WTC11 (cell line): ENCODE measurements around the gene TRIM17. TPM values are rescaled to one million over a fixed set of nuclear protein-coding genes. Genes with fewer than 3 reads are reported as not detected.
A peak's percentile ranks its signal among the peaks of the same experiment; 100 is the strongest.

Experiments
- ATAC-seq: fragments of 200-7000 bp; cut with Tn5 transposase; 2 replicates; pipeline ENCODE4 v1.10.0; 2021; ENCODE audit warnings: mild to moderate bottlenecking, moderate library complexity
- CTCF ChIA-PET: fragments of 300-600 bp; sonication (Branson Sonifier 250); formaldehyde crosslinking; loops from one replicate; lab custom pipeline; 2021; ENCODE audit warnings: antibody characterized with exemption; lab: Charles Lee
- POLR2A ChIA-PET: fragments of 350-600 bp; sonication (Branson Sonifier 250); formaldehyde crosslinking; loops from one replicate; lab custom pipeline; 2021; ENCODE audit warnings: antibody characterized with exemption; lab: Charles Lee
- DNase-seq: peaks from one replicate; pipeline ENCODE4 v3.0.0; 2021; ENCODE audit warnings: low spot score
- H3K27ac Mint-ChIP-seq: 2 replicates; pipeline ENCODE4 v1.8.0; 2021; ENCODE audit warnings: mixed read lengths
- H3K27me3 Mint-ChIP-seq: 2 replicates; pipeline ENCODE4 v1.8.0; 2021; ENCODE audit warnings: low read depth, mild to moderate bottlenecking, moderate library complexity, mixed read lengths
- H3K36me3 Mint-ChIP-seq: 2 replicates; pipeline ENCODE4 v1.8.0; 2021; ENCODE audit warnings: mixed read lengths
- H3K4me1 Mint-ChIP-seq: 2 replicates; pipeline ENCODE4 v1.8.0; 2022; ENCODE audit warnings: mixed read lengths
- H3K4me3 Mint-ChIP-seq: 2 replicates; pipeline ENCODE4 v1.8.0; 2021; ENCODE audit warnings: mild to moderate bottlenecking, moderate library complexity, mixed read lengths
- H3K9me3 Mint-ChIP-seq: 2 replicates; pipeline ENCODE4 v1.8.0; 2021; ENCODE audit warnings: mixed read lengths
- CBFB ChIP-seq: sonication (generic); formaldehyde crosslinking; IDR thresholded peaks from 2 replicates; pipeline ENCODE4 v1.8.1; 2022; ENCODE audit warnings: mild to moderate bottlenecking, low read depth, missing genetic modification reagents
- CTCF ChIP-seq: fragments of 200-600 bp; IDR thresholded peaks from 2 replicates; pipeline ENCODE4 v1.8.0; 2022; ENCODE audit warnings: antibody characterized with exemption
- ELF4 ChIP-seq: sonication (generic); formaldehyde crosslinking; IDR thresholded peaks from 2 replicates; pipeline ENCODE4 v1.8.1; 2022; ENCODE audit warnings: low read depth, mild to moderate bottlenecking, moderate library complexity, missing genetic modification reagents
- FOXK1 ChIP-seq: sonication (generic); formaldehyde crosslinking; IDR thresholded peaks from 2 replicates; pipeline ENCODE4 v1.8.0; 2022; ENCODE audit warnings: mild to moderate bottlenecking, moderate library complexity, missing genetic modification reagents
- HMGA2 ChIP-seq: fragments of 250-450 bp; sonication (Bioruptor Pico); IDR thresholded peaks from 2 replicates; pipeline ENCODE4 v1.4.0; 2021; ENCODE audit warnings: mild to moderate bottlenecking, moderate library complexity
- NFYB ChIP-seq: sonication (generic); formaldehyde crosslinking; conservative IDR thresholded peaks from 2 replicates; pipeline ENCODE4 v1.8.0; 2022; ENCODE audit warnings: low read depth, missing genetic modification reagents
- OVOL2 ChIP-seq: fragments of 250-450 bp; sonication (Bioruptor Pico); IDR thresholded peaks from 2 replicates; pipeline ENCODE4 v1.9.0; 2021; ENCODE audit warnings: mild to moderate bottlenecking, borderline replicate concordance
- PRDM15 ChIP-seq: sonication (generic); formaldehyde crosslinking; IDR thresholded peaks from 2 replicates; pipeline ENCODE4 v1.8.0; 2022; ENCODE audit warnings: missing genetic modification reagents
- RORB ChIP-seq: fragments of 250-450 bp; sonication (Bioruptor Pico); IDR thresholded peaks from 2 replicates; pipeline ENCODE4 v1.9.0; 2021; ENCODE audit warnings: mild to moderate bottlenecking
- SMAD4 ChIP-seq: sonication (generic); formaldehyde crosslinking; IDR thresholded peaks from 2 replicates; pipeline ENCODE4 v1.8.0; 2022; ENCODE audit warnings: mild to moderate bottlenecking, missing genetic modification reagents
- TEAD4 ChIP-seq: sonication (generic); formaldehyde crosslinking; IDR thresholded peaks from 2 replicates; pipeline ENCODE4 v1.8.0; 2022; ENCODE audit warnings: mild to moderate bottlenecking, missing genetic modification reagents
- USF1 ChIP-seq: sonication (generic); formaldehyde crosslinking; IDR thresholded peaks from 2 replicates; pipeline ENCODE4 v1.8.0; 2022; ENCODE audit warnings: mild to moderate bottlenecking, missing genetic modification reagents
- ZNF138 ChIP-seq: sonication (generic); formaldehyde crosslinking; conservative IDR thresholded peaks from 2 replicates; pipeline ENCODE4 v1.8.1; 2022; ENCODE audit warnings: mild to moderate bottlenecking, moderate library complexity, missing genetic modification reagents
- ZNF396 ChIP-seq: fragments of 250-450 bp; sonication (Bioruptor Pico); IDR thresholded peaks from 2 replicates; pipeline ENCODE4 v1.8.0; 2021; ENCODE audit warnings: mild to moderate bottlenecking, moderate library complexity, borderline replicate concordance
- ZNF425 ChIP-seq: fragments of 250-450 bp; sonication (Bioruptor Pico); conservative IDR thresholded peaks from 2 replicates; pipeline ENCODE4 v1.9.0; 2021; ENCODE audit warnings: mild to moderate bottlenecking
- ZNF512 ChIP-seq: sonication (generic); formaldehyde crosslinking; IDR thresholded peaks from 2 replicates; pipeline ENCODE4 v1.8.1; 2022; ENCODE audit warnings: missing genetic modification reagents, borderline replicate concordance
- ZNF671 ChIP-seq: fragments of 250-450 bp; sonication (Bioruptor Pico); IDR thresholded peaks from 2 replicates; pipeline ENCODE4 v1.8.0; 2021; ENCODE audit warnings: mild to moderate bottlenecking
- total RNA-seq: library from RNA; stranded (reverse); gene quantifications from 3 replicates; pipeline ENCODE4 v1.2.3, GENCODE V29; 2021

Gene TRIM17
- total RNA-seq, 1 experiment from 2014 or later, result 2.6 TPM

- no peak for TF ChIP-seq PRDM15
- no peak for TF ChIP-seq SMAD4 (CRISPR knock-in tag)
- TF ChIP-seq FOXK1 (CRISPR knock-in tag), result no peak
These were observed 53.7 kb downstream of the TRIM17 start (continued) for GRCh38 chr1:228362884-228363450.

GRCh38 chr1:228362141-228362883, 54.3 kb downstream of the TRIM17 start:
- ChIA-PET POLR2A (no interaction called here), CTCF (no interaction called here)
- Mint-ChIP-seq H3K9me3 (peaks cover 4% of the 10 kb centered on the region; the same call in 1 of the 2 replicates), H3K36me3 (no peaks in the 10 kb centered on the region), H3K27me3 (no peaks in the 10 kb centered on the region; the same call in 1 of the 2 replicates), H3K4me3 (no peak overlapping the region), H3K4me1 (no peaks in the 10 kb centered on the region), H3K27ac (no peak overlapping the region)
- no peak for TF ChIP-seq RORB (CRISPR knock-in tag)
- TF ChIP-seq HMGA2 (CRISPR knock-in tag), result no peak
- TF ChIP-seq ZNF425 (CRISPR knock-in tag), result no peak
- TF ChIP-seq CBFB (CRISPR knock-in tag), result no peak
- no peak for TF ChIP-seq CTCF
- TF ChIP-seq ELF4, result no peak
- ATAC-seq (no peak), DNase-seq (no peak)

- CTCF ChIA-PET, result no interaction called here
- H3K9me3 Mint-ChIP-seq, result peaks cover 4% of the 10 kb centered on the region; the same call in 1 of the 2 replicates
- H3K4me3 Mint-ChIP-seq, result no peak overlapping the region
- H3K27me3 Mint-ChIP-seq, result no peaks in the 10 kb centered on the region; the same call in 1 of the 2 replicates
- TF ChIP-seq ZNF138 (CRISPR knock-in tag) (no peak), ZNF512 (CRISPR knock-in tag) (no peak), NFYB (CRISPR knock-in tag) (no peak), OVOL2 (CRISPR knock-in tag) (no peak), ZNF396 (no peak), ZNF671 (CRISPR knock-in tag) (no peak), TEAD4 (CRISPR knock-in tag) (no peak), CTCF (no peak), RORB (CRISPR knock-in tag) (no peak), USF1 (CRISPR knock-in tag) (no peak)
- no peak overlapping the region for H3K27ac Mint-ChIP-seq
- no peaks in the 10 kb centered on the region for H3K4me1 Mint-ChIP-seq
- no peaks in the 10 kb centered on the region for H3K36me3 Mint-ChIP-seq
- POLR2A ChIA-PET, result no interaction called here
- DNase-seq (peak; percentile 8), ATAC-seq (no peak)
These were observed 55.1 kb downstream of the TRIM17 start for GRCh38 chr1:228361314-228362140.
